Testis (tissue), 3 donors: ENCODE measurements around the gene PPT2. TPM values are rescaled to one million over a fixed set of nuclear protein-coding genes. Genes with fewer than 3 reads are reported as not detected.

Experiments used
- DNase-seq: peaks from one replicate; pipeline ENCODE4 v3.0.0-alpha.2; 2019
- H3K27ac ChIP-seq, 2 donors: fragments of 200-600 bp; sonication (generic); one replicate each; pipeline ENCODE4 v1.5.1; 2019
- H3K27me3 ChIP-seq: fragments of 200-600 bp; sonication (generic); one replicate; pipeline ENCODE4 v1.5.1; 2019
- H3K36me3 ChIP-seq: fragments of 200-600 bp; sonication (generic); one replicate; pipeline ENCODE4 v1.5.1; 2017; ENCODE audit warnings: low read depth; ENCODE audit errors: missing control alignments
- H3K4me1 ChIP-seq: fragments of 200-600 bp; sonication (generic); one replicate; pipeline ENCODE4 v1.5.1; 2019
- H3K4me3 ChIP-seq, 2 donors: fragments of 200-600 bp; sonication (generic); one replicate each; pipeline ENCODE4 v1.5.1; 2017 to 2019
- H3K9me3 ChIP-seq: fragments of 200-600 bp; sonication (generic); one replicate; pipeline ENCODE4 v1.5.1; 2017
- CTCF ChIP-seq, 3 experiments: fragments of 450-650 bp in 2 of 3; fragments of 200-600 bp in 1 of 3; sonication (generic) in 1 of 3; IDR thresholded peaks; one replicate each; pipeline ENCODE4 v1.5.1; 2016 to 2019; ENCODE audit warnings: antibody characterized with exemption in 3 of 3, mild to moderate bottlenecking in 2 of 3, moderate library complexity in 1 of 3
- POLR2A ChIP-seq: fragments of 450-650 bp; IDR thresholded peaks from one replicate; pipeline ENCODE4 v1.6.1; 2017; ENCODE audit warnings: antibody characterized with exemption, mild to moderate bottlenecking, moderate library complexity
- WGBS, 2 donors: methylation state at CpG; one replicate each; pipeline ENCODE4 v1.1.5; 2018; 5-methylcytosine and 5-hydroxymethylcytosine counted together
- intact Hi-C: fragments of 100-400 bp; cut with DNase I; formaldehyde crosslinking; loops from one replicate; pipeline ENCODE4 v1.15.1; 2023; ENCODE audit warnings: low total_unique reads
- polyA plus RNA-seq: library from polyadenylated mRNA; stranded (reverse); fragments of 350-450 nt; fragmentation: Illumina TruSeq; extraction: RNeasy Lipid Tissue Mini Kit (QIAGEN cat#74804); gene quantifications from one replicate; pipeline ENCODE4 v1.2.3, GENCODE V29; 2014; ENCODE audit warnings: low read depth, low replicate concordance; ENCODE audit not compliant: insufficient read depth
- total RNA-seq, 2 donors: library from RNA; depleted of rRNA; stranded (reverse); fragments of >200 nt; gene quantifications; one replicate each; pipeline ENCODE4 v1.2.3, GENCODE V29; 2016

The PPT2 gene
- total and polyA plus RNA-seq, 3 donors from 2014 or later: 18.9 to 92.8 (median 33.9) TPM

DNA sequence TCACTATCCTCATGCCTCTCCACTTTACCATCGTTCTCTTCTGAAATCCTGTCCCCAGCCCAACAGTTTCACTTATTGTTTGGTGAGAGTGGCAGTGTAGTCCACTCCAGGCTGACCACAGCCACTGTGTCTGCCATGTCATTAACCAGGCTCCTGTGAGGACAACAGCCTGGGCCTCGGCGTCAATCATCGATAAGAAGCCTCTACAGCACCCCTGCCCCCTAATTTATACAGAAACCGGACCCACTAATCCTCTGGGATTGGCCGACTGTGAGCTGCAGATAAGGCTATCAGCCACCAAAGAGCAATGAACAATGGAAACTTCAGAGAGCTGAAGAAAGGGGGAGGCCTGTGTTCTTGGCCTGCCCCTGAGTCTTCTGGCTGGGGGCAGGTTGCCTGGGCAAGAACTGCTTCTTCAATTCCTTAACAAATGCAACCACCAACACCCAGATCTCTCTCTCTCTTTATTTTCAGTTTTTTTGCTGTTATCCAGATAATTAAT is 13.9 kb downstream of the PPT2 start:
- TF ChIP-seq POLR2A: no peak
- no peak for TF ChIP-seq CTCF (IDR thresholded peaks at IDR 0.05)
- H3K4me3 ChIP-seq: no peak overlapping the region
- H3K4me1 ChIP-seq: peaks cover 11% of the 10 kb centered on the region
- peak overlapping the region; percentile 40 to 41 for H3K27ac ChIP-seq
- intact Hi-C loops: no loop called here
- WGBS, 2 donors: 53 to 68% methylated on average over 6 of the region's 6 CpGs
- no peaks in the 10 kb centered on the region for H3K9me3 ChIP-seq
- DNase-seq: peak; percentile 79
- no peaks in the 10 kb centered on the region for H3K27me3 ChIP-seq
- no peaks in the 10 kb centered on the region for H3K36me3 ChIP-seq

- H3K4me3 ChIP-seq: no peak overlapping the region
- WGBS, 2 donors: 66 to 72% methylated on average over 2 of the region's 2 CpGs
Measured at GRCh38 chr6:32168350-32168749, 14.4 kb downstream of the PPT2 start.

DNA sequence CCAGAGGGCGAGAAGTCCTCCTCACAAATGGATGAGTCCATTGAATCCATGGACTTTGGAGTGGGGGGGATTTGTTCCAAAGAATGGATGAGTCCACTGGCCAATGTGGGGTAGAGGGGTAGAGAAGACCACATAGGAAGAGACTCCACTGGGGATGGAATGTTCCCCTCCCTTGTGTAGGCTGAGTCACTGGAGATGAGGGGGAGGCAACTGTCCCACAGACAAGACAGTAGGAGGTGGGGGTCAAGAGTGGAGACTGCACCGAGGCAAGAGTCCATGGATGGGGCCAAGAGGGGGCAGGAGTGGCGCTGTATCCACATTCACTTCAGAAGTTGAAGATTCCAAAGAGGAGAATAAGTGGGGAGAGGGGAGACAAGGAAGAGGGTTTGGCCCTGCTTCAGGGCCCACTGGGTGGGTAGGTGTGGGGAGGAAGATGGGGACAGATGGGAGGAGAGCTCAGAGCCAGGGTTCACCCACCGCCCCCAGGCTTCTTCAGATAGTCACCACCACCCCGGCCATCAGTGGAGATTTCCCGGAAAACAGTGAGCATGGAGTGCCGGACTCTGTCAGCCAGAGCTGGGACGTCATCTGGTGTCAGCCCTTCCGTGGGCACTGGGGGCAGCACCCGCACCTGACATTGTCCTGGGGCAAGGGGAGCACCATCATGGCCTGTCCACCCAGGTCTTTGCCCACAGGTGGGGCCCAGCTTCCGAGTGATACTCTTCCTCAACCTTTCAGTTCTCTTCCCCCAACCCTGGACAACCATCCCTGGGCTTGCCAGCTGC is 15.1 kb downstream of the PPT2 start:
- 68 to 77% methylated on average over 8 to 11 of the region's 11 CpGs for WGBS, 2 donors
- no peak for DNase-seq
- intact Hi-C loops: no loop called here
- Histone ChIP-seq H3K4me3 (no peak overlapping the region), H3K27ac (peak overlapping the region in 1 of 2 donors; percentile 41), H3K36me3 (no peaks in the 10 kb centered on the region), H3K27me3 (no peaks in the 10 kb centered on the region), H3K4me1 (peaks cover 11% of the 10 kb centered on the region), H3K9me3 (no peaks in the 10 kb centered on the region)
- TF ChIP-seq CTCF (IDR thresholded peaks at IDR 0.05): no peak
- no peak for TF ChIP-seq POLR2A

More at GRCh38 chr6:32168350-32168749, 14.4 kb downstream of the PPT2 start:
- H3K27ac ChIP-seq: peak overlapping the region in 1 of 2 donors; percentile 41
- H3K4me1 ChIP-seq: peaks cover 11% of the 10 kb centered on the region
- no peak for TF ChIP-seq POLR2A
- no peak for TF ChIP-seq CTCF (IDR thresholded peaks at IDR 0.05)
- no peaks in the 10 kb centered on the region for H3K27me3 ChIP-seq
- intact Hi-C loops: no loop called here
- H3K9me3 ChIP-seq: no peaks in the 10 kb centered on the region
- DNase-seq: no peak
- no peaks in the 10 kb centered on the region for H3K36me3 ChIP-seq

- no peaks in the 10 kb centered on the region for H3K36me3 ChIP-seq
- no peak overlapping the region for H3K27ac ChIP-seq
- TF ChIP-seq POLR2A (no peak), CTCF (IDR thresholded peaks at IDR 0.05) (no peak)
- no peak overlapping the region for H3K4me3 ChIP-seq
- no peaks in the 10 kb centered on the region for H3K9me3 ChIP-seq
- WGBS, 2 donors: 91 to 95% methylated on average over 11 of the region's 11 CpGs
- intact Hi-C loops: no loop called here
- no peaks in the 10 kb centered on the region for H3K27me3 ChIP-seq
- no peak for DNase-seq
- H3K4me1 ChIP-seq: peaks cover 20% of the 10 kb centered on the region
Measured at GRCh38 chr6:32170294-32170693, 16.4 kb downstream of the PPT2 start.
